Activated naive CD8-positive, alpha-beta T cell treated with anti-CD3 and anti-CD28 coated beads, Interleukin-2, amount 10 ng/mL, durations not matched to agents 7 days and 5 days (primary cell): ENCODE data around the gene PADI1. TPM values are rescaled to one million over a fixed set of nuclear protein-coding genes. Genes with fewer than 3 reads are reported as not detected.

Experiments
- ATAC-seq: fragments of 150-1000 bp; cut with Tn5 transposase; one replicate; pipeline ENCODE4 v1.10.0; 2021; ENCODE audit warnings: low read depth, moderate library complexity
- POLR2A ChIA-PET: fragments of 350-600 bp; sonication (Branson Sonifier 250); formaldehyde crosslinking; loops from one replicate; lab custom pipeline; 2021; ENCODE audit warnings: antibody characterized with exemption; lab: Charles Lee
- DNase-seq: peaks from one replicate; pipeline ENCODE4 v3.0.0; 2021
- H3K27ac Mint-ChIP-seq: one replicate; pipeline ENCODE4 v1.8.0; 2022; ENCODE audit warnings: mild to moderate bottlenecking, mixed read lengths
- H3K27me3 Mint-ChIP-seq: one replicate; pipeline ENCODE4 v1.8.0; 2022; ENCODE audit warnings: mild to moderate bottlenecking, moderate library complexity, mixed read lengths
- H3K36me3 Mint-ChIP-seq: one replicate; pipeline ENCODE4 v1.8.0; 2021; ENCODE audit warnings: mild to moderate bottlenecking, mixed read lengths
- H3K4me1 Mint-ChIP-seq: one replicate; pipeline ENCODE4 v1.8.0; 2021; ENCODE audit warnings: mixed read lengths
- H3K4me3 Mint-ChIP-seq: one replicate; pipeline ENCODE4 v1.8.0; 2022; ENCODE audit warnings: mild to moderate bottlenecking, moderate library complexity, mixed read lengths
- H3K9me3 Mint-ChIP-seq: one replicate; pipeline ENCODE4 v1.8.0; 2021; ENCODE audit warnings: mixed read lengths
- total RNA-seq, 2 experiments: library from RNA; stranded (reverse); gene quantifications; one replicate each; pipeline ENCODE4 v1.2.3, GENCODE V29; 2021

Gene PADI1
- not detected for total RNA-seq

- Mint-ChIP-seq H3K36me3 (no peaks in the 10 kb centered on the region), H3K27ac (peak within 1 kb of the TSS; percentile 72), H3K4me3 (no peak within 1 kb of the TSS), H3K9me3 (no peaks in the 10 kb centered on the region), H3K27me3 (peaks cover 27% of the 10 kb centered on the region), H3K4me1 (peaks cover 55% of the 10 kb centered on the region)
- DNase-seq (no peak), ATAC-seq (no peak)
- POLR2A ChIA-PET = interaction anchor here (1.3 kb wide), 1 partner anchor 8 kb away, joined by 4 read pairs; no protein-coding TSS in a partner anchor
Observed at GRCh38 chr1:17204546-17205440, at the start of gene PADI1. Gene PADI1, plus strand, starts transcription at chr1:17205128. Its CDS starts 90 bp downstream, at chr1:17205218.

- no peak for DNase-seq
- Mint-ChIP-seq H3K4me1 (peaks cover 1% of the 10 kb centered on the region), H3K36me3 (peaks cover 2% of the 10 kb centered on the region), H3K27ac (no peak overlapping the region), H3K4me3 (no peak overlapping the region), H3K27me3 (peaks cover 25% of the 10 kb centered on the region), H3K9me3 (peaks cover 32% of the 10 kb centered on the region)
- ATAC-seq = no peak
- POLR2A ChIA-PET = no interaction called here
Observed at GRCh38 chr1:17155257-17155920, 49.5 kb upstream of the PADI1 start.

GRCh38 chr1:17156108-17156507, 48.8 kb upstream of the PADI1 start:
- peaks cover 32% of the 10 kb centered on the region for H3K9me3 Mint-ChIP-seq
- POLR2A ChIA-PET = no interaction called here
- no peak for ATAC-seq

GRCh38 chr1:17158961-17159360, 46.0 kb upstream of the PADI1 start:
- POLR2A ChIA-PET = no interaction called here
- Mint-ChIP-seq H3K27ac (no peak overlapping the region), H3K4me3 (no peak overlapping the region), H3K27me3 (peaks cover 11% of the 10 kb centered on the region), H3K9me3 (peaks cover 22% of the 10 kb centered on the region), H3K4me1 (peaks cover 8% of the 10 kb centered on the region), H3K36me3 (peaks cover 3% of the 10 kb centered on the region)
- DNase-seq (no peak), ATAC-seq (no peak)

More at GRCh38 chr1:17156108-17156507, 48.8 kb upstream of the PADI1 start:
- H3K36me3 Mint-ChIP-seq = peaks cover 2% of the 10 kb centered on the region
- H3K4me1 Mint-ChIP-seq = peaks cover 4% of the 10 kb centered on the region
- DNase-seq = no peak
- no peak overlapping the region for H3K4me3 Mint-ChIP-seq
- H3K27me3 Mint-ChIP-seq = peaks cover 20% of the 10 kb centered on the region
- H3K27ac Mint-ChIP-seq = no peak overlapping the region

- DNase-seq = no peak
- POLR2A ChIA-PET = interaction anchor here (1.7 kb wide), 1 partner anchor 74 kb away, joined by 4 read pairs; no protein-coding TSS in a partner anchor
- peak overlapping the region; percentile 56 for H3K4me3 Mint-ChIP-seq
- ATAC-seq = peak; percentile 58
- peaks cover 8% of the 10 kb centered on the region for H3K4me1 Mint-ChIP-seq
- H3K36me3 Mint-ChIP-seq = peaks cover 1% of the 10 kb centered on the region
- H3K27ac Mint-ChIP-seq = peak overlapping the region; percentile 71
- peaks cover 10% of the 10 kb centered on the region for H3K9me3 Mint-ChIP-seq
- peaks cover 7% of the 10 kb centered on the region for H3K27me3 Mint-ChIP-seq
Observed at GRCh38 chr1:17161137-17161740, 43.7 kb upstream of the PADI1 start.

GRCh38 chr1:17161926-17162800, 42.8 kb upstream of the PADI1 start:
- Mint-ChIP-seq H3K27me3 (peaks cover 4% of the 10 kb centered on the region), H3K9me3 (peaks cover 9% of the 10 kb centered on the region), H3K4me1 (peaks cover 7% of the 10 kb centered on the region), H3K4me3 (no peak overlapping the region), H3K27ac (no peak overlapping the region), H3K36me3 (peaks cover 1% of the 10 kb centered on the region)
- POLR2A ChIA-PET = interaction anchor here (1.7 kb wide), 1 partner anchor 73 kb away, joined by 4 read pairs; no protein-coding TSS in a partner anchor
- ATAC-seq (no peak), DNase-seq (no peak)

GRCh38 chr1:17162941-17163340, 42.0 kb upstream of the PADI1 start:
- Mint-ChIP-seq H3K36me3 (peaks cover 1% of the 10 kb centered on the region), H3K9me3 (peaks cover 6% of the 10 kb centered on the region)

GRCh38 chr1:17163371-17163770, 41.6 kb upstream of the PADI1 start:
- POLR2A ChIA-PET = interaction anchor here (0.6 kb wide), 1 partner anchor 89 kb away, joined by 3 read pairs; no protein-coding TSS in a partner anchor
- DNase-seq = no peak

More at GRCh38 chr1:17162941-17163340, 42.0 kb upstream of the PADI1 start:
- DNase-seq = no peak
- Mint-ChIP-seq H3K27ac (no peak overlapping the region), H3K4me1 (peaks cover 7% of the 10 kb centered on the region), H3K4me3 (no peak overlapping the region), H3K27me3 (peaks cover 4% of the 10 kb centered on the region)
- POLR2A ChIA-PET = no interaction called here
- ATAC-seq = no peak

GRCh38 chr1:17163789-17164666, 40.9 kb upstream of the PADI1 start:
- H3K9me3 Mint-ChIP-seq = peaks cover 4% of the 10 kb centered on the region
- no peak for ATAC-seq
- DNase-seq = no peak
- POLR2A ChIA-PET = interaction anchor here (0.6 kb wide), 1 partner anchor 88 kb away, joined by 3 read pairs; no protein-coding TSS in a partner anchor
- no peak overlapping the region for H3K4me3 Mint-ChIP-seq
- H3K4me1 Mint-ChIP-seq = peaks cover 9% of the 10 kb centered on the region
- no peak overlapping the region for H3K27ac Mint-ChIP-seq
- H3K36me3 Mint-ChIP-seq = peaks cover 1% of the 10 kb centered on the region
- peaks cover 7% of the 10 kb centered on the region for H3K27me3 Mint-ChIP-seq

More at GRCh38 chr1:17163371-17163770, 41.6 kb upstream of the PADI1 start:
- Mint-ChIP-seq H3K9me3 (peaks cover 6% of the 10 kb centered on the region), H3K4me1 (peaks cover 7% of the 10 kb centered on the region), H3K27me3 (peaks cover 4% of the 10 kb centered on the region), H3K27ac (no peak overlapping the region), H3K36me3 (peaks cover 1% of the 10 kb centered on the region), H3K4me3 (no peak overlapping the region)
- ATAC-seq = no peak

GRCh38 chr1:17165823-17166222, 39.1 kb upstream of the PADI1 start:
- H3K27ac Mint-ChIP-seq = no peak overlapping the region
- H3K9me3 Mint-ChIP-seq = peaks cover 4% of the 10 kb centered on the region
- H3K4me1 Mint-ChIP-seq = peaks cover 9% of the 10 kb centered on the region
- POLR2A ChIA-PET = no interaction called here
- no peak for ATAC-seq
- H3K4me3 Mint-ChIP-seq = no peak overlapping the region
- DNase-seq = no peak
- H3K27me3 Mint-ChIP-seq = peaks cover 5% of the 10 kb centered on the region
- H3K36me3 Mint-ChIP-seq = peaks cover 1% of the 10 kb centered on the region

GRCh38 chr1:17167041-17167785, 37.7 kb upstream of the PADI1 start:
- Mint-ChIP-seq H3K36me3 (no peaks in the 10 kb centered on the region), H3K4me1 (peaks cover 2% of the 10 kb centered on the region), H3K27ac (peak overlapping the region; percentile 52), H3K9me3 (no peaks in the 10 kb centered on the region), H3K27me3 (peaks cover 5% of the 10 kb centered on the region), H3K4me3 (no peak overlapping the region)
- POLR2A ChIA-PET = no interaction called here
- ATAC-seq = no peak
- DNase-seq = no peak
